ENCODE data around the gene CROCC2.

DNA sequence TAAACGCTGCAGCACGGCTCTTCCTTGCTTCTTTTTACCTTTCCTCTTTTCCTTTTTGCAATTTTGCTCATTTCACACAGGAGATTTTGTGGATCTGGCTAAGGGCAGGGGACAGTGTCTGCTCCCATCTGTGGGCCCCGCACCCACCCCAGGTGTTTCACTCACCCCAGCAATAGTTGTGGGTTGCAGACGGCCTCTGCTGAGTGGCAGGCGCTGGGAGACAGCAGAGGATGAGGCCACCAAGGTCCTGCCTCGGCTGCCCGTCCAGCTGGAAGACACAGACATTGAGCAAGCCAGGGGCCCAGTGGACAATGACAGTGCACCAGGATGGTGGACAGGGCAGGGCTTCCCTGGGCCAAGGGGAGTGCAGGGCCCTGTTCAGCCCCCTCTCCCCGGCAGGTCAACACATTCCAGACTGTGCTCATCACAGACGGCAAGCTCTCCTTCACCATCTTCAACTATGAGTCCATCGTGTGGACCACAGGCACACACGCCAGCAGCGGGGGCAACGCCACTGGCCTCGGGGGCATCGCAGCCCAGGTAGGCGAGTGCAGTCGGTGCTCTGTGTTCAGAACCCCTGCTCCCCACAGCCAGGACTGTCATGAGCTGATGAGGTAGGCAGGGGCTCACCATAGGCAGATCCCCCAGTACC is 127.3 kb downstream of the CROCC2 start:
- TF ChIP-seq, protein P1, sequence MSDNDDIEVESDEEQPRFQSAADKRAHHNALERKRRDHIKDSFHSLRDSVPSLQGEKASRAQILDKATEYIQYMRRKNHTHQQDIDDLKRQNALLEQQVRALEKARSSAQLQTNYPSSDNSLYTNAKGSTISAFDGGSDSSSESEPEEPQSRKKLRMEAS (IDR thresholded peaks at IDR 0.05; ENCODE audit: low read depth, low read length): no peak
- TF ChIP-seq CTCF (IDR thresholded peaks at IDR 0.05 in 2 of 3, conservative IDR thresholded peaks at IDR 0.05 in 1 of 3; ENCODE audit: control insufficient read depth in 2 of 3, extremely low read depth in 1 of 3, insufficient read depth in 1 of 3, low read depth in 3 of 3, low read length in 3 of 3) (no peak), POLR2AphosphoS5 (IDR thresholded peaks at IDR 0.05; ENCODE audit: low read length) (no peak), RAD21 (IDR thresholded peaks at IDR 0.05; ENCODE audit: insufficient read depth, low read depth, low read length) (no peak), YY1 (IDR thresholded peaks at IDR 0.05; ENCODE audit: low read depth, low read length) (no peak), CHD4 (IDR thresholded peaks at IDR 0.05) (no peak)
- TF ChIP-seq, protein P2, sequence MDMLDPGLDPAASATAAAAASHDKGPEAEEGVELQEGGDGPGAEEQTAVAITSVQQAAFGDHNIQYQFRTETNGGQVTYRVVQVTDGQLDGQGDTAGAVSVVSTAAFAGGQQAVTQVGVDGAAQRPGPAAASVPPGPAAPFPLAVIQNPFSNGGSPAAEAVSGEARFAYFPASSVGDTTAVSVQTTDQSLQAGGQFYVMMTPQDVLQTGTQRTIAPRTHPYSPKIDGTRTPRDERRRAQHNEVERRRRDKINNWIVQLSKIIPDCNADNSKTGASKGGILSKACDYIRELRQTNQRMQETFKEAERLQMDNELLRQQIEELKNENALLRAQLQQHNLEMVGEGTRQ (IDR thresholded peaks at IDR 0.05; ENCODE audit: borderline replicate concordance, low read depth, low read length): no peak

Data from GM12878 (cell line).